HG03135 (cell line): ENCODE data around the gene CDH23.

Experiments
- ATAC-seq: cut with Tn5 transposase; IDR thresholded peaks from one replicate; pipeline ENCODE4 v1.9.1; 2021; ENCODE audit warnings: mild to moderate bottlenecking, moderate library complexity; ENCODE audit not compliant: unreplicated experiment

The CDH23 gene

GRCh38 chr10:71554671-71555070 lies 158.0 kb downstream of the CDH23 start:
- ATAC-seq: no peak

- no peak for ATAC-seq
Measured at GRCh38 chr10:71555087-71555723, 158.5 kb downstream of the CDH23 start.

- ATAC-seq: no peak
Measured at GRCh38 chr10:71555724-71556119, 159.0 kb downstream of the CDH23 start.

GRCh38 chr10:71558991-71559390 lies 162.3 kb downstream of the CDH23 start:
- no peak for ATAC-seq

- no peak for ATAC-seq
Measured at GRCh38 chr10:71561003-71561574, 164.4 kb downstream of the CDH23 start.

- ATAC-seq: no peak
Measured at GRCh38 chr10:71562181-71562580, 165.5 kb downstream of the CDH23 start.

GRCh38 chr10:71562904-71563303 lies 166.2 kb downstream of the CDH23 start:
- ATAC-seq: no peak

GRCh38 chr10:71564194-71564820 lies 167.6 kb downstream of the CDH23 start:
- no peak for ATAC-seq

GRCh38 chr10:71565284-71566000 lies 168.7 kb downstream of the CDH23 start:
- ATAC-seq: no peak

GRCh38 chr10:71567006-71567405 lies 170.3 kb downstream of the CDH23 start:
- ATAC-seq: no peak

GRCh38 chr10:71568896-71569492 lies 172.3 kb downstream of the CDH23 start:
- ATAC-seq: no peak

GRCh38 chr10:71569775-71570588 lies 173.3 kb downstream of the CDH23 start:
- no peak for ATAC-seq

GRCh38 chr10:71571460-71572175 lies 174.9 kb downstream of the CDH23 start:
- ATAC-seq: no peak

- ATAC-seq: no peak
Measured at GRCh38 chr10:71572962-71573361, 176.2 kb downstream of the CDH23 start.

- ATAC-seq: no peak
Measured at GRCh38 chr10:71573562-71574518, 177.1 kb downstream of the CDH23 start.

GRCh38 chr10:71575451-71575850 lies 178.7 kb downstream of the CDH23 start:
- ATAC-seq: no peak

GRCh38 chr10:71575934-71576801 lies 179.4 kb downstream of the CDH23 start:
- no peak for ATAC-seq

- no peak for ATAC-seq
Measured at GRCh38 chr10:71576842-71577241, 180.1 kb downstream of the CDH23 start.
